ENCODE measurements around the gene GALK1. TPM values are rescaled to one million over a fixed set of nuclear protein-coding genes. Genes with fewer than 3 reads are reported as not detected.

GALK1 gene
- 20.7 and 21.3 TPM in 2 replicates for polyA plus RNA-seq (2011; rRNA removed)
- polyA plus RNA-seq (2012; cell fraction: cytosol; rRNA removed) = 70.7 and 89.2 TPM in 2 replicates
- polyA plus RNA-seq (2012; cell fraction: nucleus; rRNA removed) = 111 and 163 TPM in 2 replicates
- polyA plus RNA-seq (2017; fragmentation: RNase III; extraction: RNeasy Plus Mini Kit Qiagen cat#74134 plus additional on column Dnase treatment) = 50.9 to 55.6 TPM (median 54.3 TPM) in 3 replicates
- polyA minus RNA-seq (2011; rRNA and poly(A)+ RNA removed) = 18.7 and 33.3 TPM in 2 replicates

- ChIA-PET POLR2A (interaction anchor here (1.1 to 5.1 kb wide), 6 partner anchors 11 to 114 kb away, joined by 3 to 73 read pairs (median 4); partner anchors contain the start of genes TRIM47 and WBP2), CTCF (interaction anchor here (0.6 to 43.5 kb wide), 35 partner anchors 9 to 418 kb away, joined by 3 to 1931 read pairs (median 5); partner anchors contain the start of genes ITGB4, RECQL5, SAP30BP and SMIM5)
- 3% methylated on average over 38 of the region's 71 CpGs for WGBS (ENCODE audit: missing lambda C conversion rate)
- peak; percentile 89 to 91 for ATAC-seq
- peak; percentile 78 to 81 for DNase-seq (ENCODE audit: low read depth in 1 of 2, low spot score in 1 of 2)
- FAIRE-seq = no peak
- Histone ChIP-seq H3K4me1 (peaks cover 13% of the 10 kb centered on the region), H3K27ac (peak within 1 kb of the TSS; percentile 83 to 92), H3K4me2 (peak within 1 kb of the TSS; percentile 100), H3K9me3 (no peaks in the 10 kb centered on the region), H3K4me3 (peak within 1 kb of the TSS; percentile 68)
- TF ChIP-seq USF2 (IDR thresholded peaks at IDR 0.05) (no peak), RCOR1 (IDR thresholded peaks at IDR 0.05; ENCODE audit: low read depth, low read length) (0 out of 2 replicates have a peak, but pooled peaks have one; percentile 3), HES2 (IDR thresholded peaks at IDR 0.05) (no peak), RAD21 (conservative IDR thresholded peaks at IDR 0.05 in 1 of 2, IDR thresholded peaks at IDR 0.05 in 1 of 2) (peak; percentile 59 to 66), HOXA7 (CRISPR knock-in tag; IDR thresholded peaks at IDR 0.05) (no peak), EHMT2 (IDR thresholded peaks at IDR 0.05; ENCODE audit: low read depth) (no peak), KDM1A (IDR thresholded peaks at IDR 0.05; ENCODE audit: low read depth) (no peak), GATA3 (IDR thresholded peaks at IDR 0.05; ENCODE audit: borderline replicate concordance) (no peak), POLR2A (IDR thresholded peaks at IDR 0.05; ENCODE audit: low read length) (peak; percentile 71), ZSCAN20 (CRISPR knock-in tag; IDR thresholded peaks at IDR 0.05) (no peak), PBX3 (IDR thresholded peaks at IDR 0.05) (no peak), POLR2AphosphoS2 (conservative IDR thresholded peaks at IDR 0.05; ENCODE audit: low read length) (no peak), ZNF302 (CRISPR knock-in tag; IDR thresholded peaks at IDR 0.05) (no peak), HDAC2 (IDR thresholded peaks at IDR 0.05) (no peak), BHLHE40 (IDR thresholded peaks at IDR 0.05; ENCODE audit: low read depth, low read length) (no peak), ZC3H11A (IDR thresholded peaks at IDR 0.05) (no peak), CTCF (IDR thresholded peaks at IDR 0.05) (peak; percentile 65), REST (IDR thresholded peaks at IDR 0.05) (no peak), MAX (IDR thresholded peaks at IDR 0.05) (peak; percentile 86), SREBF2 (IDR thresholded peaks at IDR 0.05) (no peak), JUNB (IDR thresholded peaks at IDR 0.05) (no peak), JUN (IDR thresholded peaks at IDR 0.05) (peak; percentile 62; a peak in 2 of 5 replicates), CEBPB (IDR thresholded peaks at IDR 0.05) (no peak), CHD2 (IDR thresholded peaks at IDR 0.05; ENCODE audit: low read length, partially characterized antibody) (no peak), HEYL (CRISPR knock-in tag; IDR thresholded peaks at IDR 0.05) (no peak), PHF8 (IDR thresholded peaks at IDR 0.05; ENCODE audit: borderline replicate concordance, low read depth) (peak; percentile 78), KDM5A (IDR thresholded peaks at IDR 0.05) (0 out of 2 replicates have a peak, but pooled peaks have one; percentile 13), MYC (IDR thresholded peaks at IDR 0.05; ENCODE audit: borderline replicate concordance, low read length) (0 out of 2 replicates have a peak, but pooled peaks have one; percentile 48), RARB (CRISPR knock-in tag; IDR thresholded peaks at IDR 0.05) (no peak), TFCP2L1 (CRISPR knock-in tag; IDR thresholded peaks at IDR 0.05) (no peak), HOXB13 (CRISPR knock-in tag; IDR thresholded peaks at IDR 0.05; ENCODE audit: low read depth) (no peak), EHF (CRISPR knock-in tag; IDR thresholded peaks at IDR 0.05) (no peak), SMC3 (IDR thresholded peaks at IDR 0.05) (peak; percentile 71), CBX2 (IDR thresholded peaks at IDR 0.05; ENCODE audit: borderline replicate concordance, low read depth) (no peak)
These were observed at the start of gene GALK1 for GRCh38 chr17:75764711-75765421. TSS of gene GALK1 (minus strand) at chr17:75765192. CDS start at chr17:75765136, 56 bp downstream.
